HepG2 (cell line): Measurements from ENCODE around the gene R3HDM4. TPM values are rescaled to one million over a fixed set of nuclear protein-coding genes. Genes with fewer than 3 reads are reported as not detected.

Experiments
- AGO2 ChIP-seq: fragments of 200-400 bp; formaldehyde crosslinking; optimal IDR thresholded peaks from 2 replicates; pipeline ENCODE3; 2017; ENCODE audit warnings: mild to moderate bottlenecking, low read depth, low read length, moderate library complexity
- AHR ChIP-seq: IDR thresholded peaks from 2 replicates; pipeline ENCODE4 v1.6.1; 2018; ENCODE audit warnings: missing genetic modification reagents, missing compliant biosample characterization
- AKAP8 ChIP-seq: sonication (generic); formaldehyde crosslinking; IDR thresholded peaks from 2 replicates; pipeline ENCODE4 v1.5.1; 2020; ENCODE audit warnings: mild to moderate bottlenecking, missing genetic modification reagents
- ELF3 ChIP-seq: IDR thresholded peaks from 2 replicates; pipeline ENCODE4 v1.6.1; 2016; ENCODE audit warnings: missing genetic modification reagents, missing compliant biosample characterization
- ETV5 ChIP-seq: IDR thresholded peaks from 2 replicates; pipeline ENCODE4 v1.6.1; 2018; ENCODE audit warnings: missing biosample characterization, missing genetic modification reagents, inconsistent platforms, borderline replicate concordance
- HNRNPL ChIP-seq: fragments of 200-400 bp; formaldehyde crosslinking; IDR thresholded peaks from 2 replicates; pipeline ENCODE4 v1.6.1; 2017; ENCODE audit warnings: mild to moderate bottlenecking, low read depth, low read length
- HOXD1 ChIP-seq: sonication (generic); formaldehyde crosslinking; IDR thresholded peaks from 2 replicates; pipeline ENCODE4 v1.5.0; 2020; ENCODE audit warnings: missing genetic modification reagents
- NBN ChIP-seq: fragments of 450-650 bp; conservative IDR thresholded peaks from 2 replicates; pipeline ENCODE4 v1.6.1; 2017
- NFYC ChIP-seq: IDR thresholded peaks from 2 replicates; pipeline ENCODE4 v1.6.1; 2016; ENCODE audit warnings: missing genetic modification reagents, missing compliant biosample characterization
- NONO ChIP-seq, 2 experiments: fragments of 450-650 bp in 1 of 2; sonication (generic) in 1 of 2; formaldehyde crosslinking in 1 of 2; IDR thresholded peaks in 1 of 2; conservative IDR thresholded peaks in 1 of 2; 2 replicates each; pipeline versions ENCODE4 v1.6.1 to v1.8.0; 2017 to 2022; ENCODE audit warnings: mild to moderate bottlenecking in 1 of 2, missing genetic modification reagents in 1 of 2, moderate library complexity in 1 of 2
- WIZ ChIP-seq: sonication (generic); formaldehyde crosslinking; IDR thresholded peaks from 2 replicates; pipeline ENCODE4 v1.5.1; 2020; ENCODE audit warnings: mild to moderate bottlenecking, missing genetic modification reagents
- XRCC5 ChIP-seq: fragments of 200-400 bp; formaldehyde crosslinking; optimal IDR thresholded peaks from 2 replicates; pipeline ENCODE3; 2017; ENCODE audit warnings: mild to moderate bottlenecking, low read length
- ZNF121 ChIP-seq: sonication (generic); formaldehyde crosslinking; IDR thresholded peaks from 2 replicates; pipeline ENCODE4 v1.5.0; 2020; ENCODE audit warnings: mild to moderate bottlenecking, missing genetic modification reagents
- ZNF230 ChIP-seq: sonication (generic); formaldehyde crosslinking; IDR thresholded peaks from 2 replicates; pipeline ENCODE4 v1.4.0; 2020; ENCODE audit warnings: mild to moderate bottlenecking, missing genetic modification reagents
- ZNF317 ChIP-seq: sonication (generic); formaldehyde crosslinking; IDR thresholded peaks from 2 replicates; pipeline ENCODE4 v1.5.0; 2020; ENCODE audit warnings: mild to moderate bottlenecking, missing genetic modification reagents
- ZNF335 ChIP-seq: sonication (generic); formaldehyde crosslinking; IDR thresholded peaks from 2 replicates; pipeline ENCODE4 v1.4.0; 2020; ENCODE audit warnings: missing genetic modification reagents
- ZNF878 ChIP-seq: sonication (generic); formaldehyde crosslinking; IDR thresholded peaks from 2 replicates; pipeline ENCODE4 v1.8.1; 2023; ENCODE audit warnings: mild to moderate bottlenecking, missing genetic modification reagents, moderate library complexity
- ZNF891 ChIP-seq: sonication (generic); formaldehyde crosslinking; IDR thresholded peaks from 2 replicates; pipeline ENCODE4 v1.5.0; 2020; ENCODE audit warnings: mild to moderate bottlenecking, missing genetic modification reagents
- ZSCAN9 ChIP-seq: IDR thresholded peaks from 2 replicates; pipeline ENCODE4 v1.6.1; 2016; ENCODE audit warnings: borderline replicate concordance
- polyA plus RNA-seq, 8 experiments: library from polyadenylated mRNA; depleted of rRNA in 3 of 8; stranded (reverse) in 7 of 8; unstranded in 1 of 8; fragments of >200 nt; fragmentation: Illumina TruSeq in 4 of 8; extraction: Trizol in 4 of 8; gene quantifications; 2 replicates each; pipeline versions ENCODE4 v1.2.1 to v1.2.3, GENCODE V29; 2011 to 2016; ENCODE audit warnings: low read depth in 4 of 8, missing spikeins in 1 of 8, mixed read lengths in 1 of 8; ENCODE audit not compliant: insufficient read depth in 1 of 8
- total RNA-seq, 5 experiments: library from RNA; depleted of rRNA; stranded (reverse); fragments of >200 nt; fragmentation: Illumina TruSeq; extraction: Trizol; gene quantifications; 2 replicates each; pipeline ENCODE4 v1.2.3, GENCODE V29; 2016; ENCODE audit warnings: low read depth in 1 of 5
- TF ChIP-seq, protein P1 (sequence below): sonication (generic); formaldehyde crosslinking; IDR thresholded peaks from 2 replicates; pipeline ENCODE4 v1.4.0; 2020; ENCODE audit warnings: mild to moderate bottlenecking, missing genetic modification reagents
- TF ChIP-seq, protein P2 (sequence below): sonication (generic); formaldehyde crosslinking; IDR thresholded peaks from 2 replicates; pipeline ENCODE4 v1.5.0; 2020; ENCODE audit warnings: mild to moderate bottlenecking, missing genetic modification reagents
- TF ChIP-seq, protein P3 (sequence below): IDR thresholded peaks from 2 replicates; pipeline ENCODE4 v1.6.1; 2016; ENCODE audit warnings: low read depth, borderline replicate concordance
- TF ChIP-seq, protein P4 (sequence below): IDR thresholded peaks from 2 replicates; pipeline ENCODE4 v1.6.1; 2016; ENCODE audit warnings: missing compliant biosample characterization, missing genetic modification reagents, borderline replicate concordance

Gene R3HDM4
- total and polyA plus RNA-seq, 2 of the 13 experiments (the other 11 are each of a cell fraction or from before 2014, with no cell fraction given) = 26.2 to 26.9 TPM

DNA sequence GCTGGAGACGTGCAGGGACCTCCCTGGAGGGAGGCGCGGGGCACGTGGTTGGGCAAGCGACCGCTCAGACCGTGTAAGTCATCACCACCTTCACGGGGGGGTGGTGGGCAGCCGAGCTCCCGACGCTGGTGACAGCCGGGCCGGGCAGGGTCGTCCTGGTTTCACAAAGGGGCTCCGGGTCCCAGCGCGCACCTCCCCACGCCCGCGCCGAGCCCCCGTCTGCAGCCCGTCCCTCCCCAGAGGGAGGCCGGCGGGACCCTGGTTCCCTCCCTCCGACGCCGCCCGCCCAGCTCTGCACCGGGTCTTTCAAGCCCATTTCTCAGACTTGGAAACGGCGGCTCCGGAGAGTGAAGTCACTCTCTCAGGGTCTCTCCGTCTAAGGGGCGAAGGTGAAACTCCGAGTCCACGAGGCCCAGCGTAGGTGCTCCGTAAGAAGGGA, 12.1 kb upstream of the R3HDM4 start (continued):
- TF ChIP-seq, protein P1, sequence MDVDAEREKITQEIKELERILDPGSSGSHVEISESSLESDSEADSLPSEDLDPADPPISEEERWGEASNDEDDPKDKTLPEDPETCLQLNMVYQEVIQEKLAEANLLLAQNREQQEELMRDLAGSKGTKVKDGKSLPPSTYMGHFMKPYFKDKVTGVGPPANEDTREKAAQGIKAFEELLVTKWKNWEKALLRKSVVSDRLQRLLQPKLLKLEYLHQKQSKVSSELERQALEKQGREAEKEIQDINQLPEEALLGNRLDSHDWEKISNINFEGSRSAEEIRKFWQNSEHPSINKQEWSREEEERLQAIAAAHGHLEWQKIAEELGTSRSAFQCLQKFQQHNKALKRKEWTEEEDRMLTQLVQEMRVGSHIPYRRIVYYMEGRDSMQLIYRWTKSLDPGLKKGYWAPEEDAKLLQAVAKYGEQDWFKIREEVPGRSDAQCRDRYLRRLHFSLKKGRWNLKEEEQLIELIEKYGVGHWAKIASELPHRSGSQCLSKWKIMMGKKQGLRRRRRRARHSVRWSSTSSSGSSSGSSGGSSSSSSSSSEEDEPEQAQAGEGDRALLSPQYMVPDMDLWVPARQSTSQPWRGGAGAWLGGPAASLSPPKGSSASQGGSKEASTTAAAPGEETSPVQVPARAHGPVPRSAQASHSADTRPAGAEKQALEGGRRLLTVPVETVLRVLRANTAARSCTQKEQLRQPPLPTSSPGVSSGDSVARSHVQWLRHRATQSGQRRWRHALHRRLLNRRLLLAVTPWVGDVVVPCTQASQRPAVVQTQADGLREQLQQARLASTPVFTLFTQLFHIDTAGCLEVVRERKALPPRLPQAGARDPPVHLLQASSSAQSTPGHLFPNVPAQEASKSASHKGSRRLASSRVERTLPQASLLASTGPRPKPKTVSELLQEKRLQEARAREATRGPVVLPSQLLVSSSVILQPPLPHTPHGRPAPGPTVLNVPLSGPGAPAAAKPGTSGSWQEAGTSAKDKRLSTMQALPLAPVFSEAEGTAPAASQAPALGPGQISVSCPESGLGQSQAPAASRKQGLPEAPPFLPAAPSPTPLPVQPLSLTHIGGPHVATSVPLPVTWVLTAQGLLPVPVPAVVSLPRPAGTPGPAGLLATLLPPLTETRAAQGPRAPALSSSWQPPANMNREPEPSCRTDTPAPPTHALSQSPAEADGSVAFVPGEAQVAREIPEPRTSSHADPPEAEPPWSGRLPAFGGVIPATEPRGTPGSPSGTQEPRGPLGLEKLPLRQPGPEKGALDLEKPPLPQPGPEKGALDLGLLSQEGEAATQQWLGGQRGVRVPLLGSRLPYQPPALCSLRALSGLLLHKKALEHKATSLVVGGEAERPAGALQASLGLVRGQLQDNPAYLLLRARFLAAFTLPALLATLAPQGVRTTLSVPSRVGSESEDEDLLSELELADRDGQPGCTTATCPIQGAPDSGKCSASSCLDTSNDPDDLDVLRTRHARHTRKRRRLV (CRISPR knock-in tag) = no peak
- no peak for TF ChIP-seq ELF3 (CRISPR knock-in tag)
- TF ChIP-seq, protein P2, sequence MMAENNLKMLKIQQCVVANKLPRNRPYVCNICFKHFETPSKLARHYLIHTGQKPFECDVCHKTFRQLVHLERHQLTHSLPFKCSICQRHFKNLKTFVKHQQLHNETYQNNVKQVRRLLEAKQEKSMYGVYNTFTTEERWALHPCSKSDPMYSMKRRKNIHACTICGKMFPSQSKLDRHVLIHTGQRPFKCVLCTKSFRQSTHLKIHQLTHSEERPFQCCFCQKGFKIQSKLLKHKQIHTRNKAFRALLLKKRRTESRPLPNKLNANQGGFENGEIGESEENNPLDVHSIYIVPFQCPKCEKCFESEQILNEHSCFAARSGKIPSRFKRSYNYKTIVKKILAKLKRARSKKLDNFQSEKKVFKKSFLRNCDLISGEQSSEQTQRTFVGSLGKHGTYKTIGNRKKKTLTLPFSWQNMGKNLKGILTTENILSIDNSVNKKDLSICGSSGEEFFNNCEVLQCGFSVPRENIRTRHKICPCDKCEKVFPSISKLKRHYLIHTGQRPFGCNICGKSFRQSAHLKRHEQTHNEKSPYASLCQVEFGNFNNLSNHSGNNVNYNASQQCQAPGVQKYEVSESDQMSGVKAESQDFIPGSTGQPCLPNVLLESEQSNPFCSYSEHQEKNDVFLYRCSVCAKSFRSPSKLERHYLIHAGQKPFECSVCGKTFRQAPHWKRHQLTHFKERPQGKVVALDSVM (CRISPR knock-in tag) = peak; percentile 45; the same call in 1 of the 2 replicates
- TF ChIP-seq ZSCAN9 (CRISPR knock-in tag) = peak; percentile 52
- TF ChIP-seq, protein P3, sequence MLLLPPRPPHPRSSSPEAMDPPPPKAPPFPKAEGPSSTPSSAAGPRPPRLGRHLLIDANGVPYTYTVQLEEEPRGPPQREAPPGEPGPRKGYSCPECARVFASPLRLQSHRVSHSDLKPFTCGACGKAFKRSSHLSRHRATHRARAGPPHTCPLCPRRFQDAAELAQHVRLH (CRISPR knock-in tag) = peak; percentile 75
- TF ChIP-seq AGO2 = peak; percentile 84
- no peak for TF ChIP-seq NBN
- peak; percentile 4; the same call in 1 of the 2 replicates for TF ChIP-seq ETV5
- no peak for TF ChIP-seq NONO (IDR thresholded peaks at IDR 0.05)
- TF ChIP-seq NONO (CRISPR knock-in tag; conservative IDR thresholded peaks at IDR 0.05) = peak; percentile 57
- 0 out of 2 replicates have a peak, but pooled peaks have one; percentile 19 for TF ChIP-seq ZNF335 (CRISPR knock-in tag)
- TF ChIP-seq ZNF230 = 0 out of 2 replicates have a peak, but pooled peaks have one; percentile 56
- 0 out of 2 replicates have a peak, but pooled peaks have one; percentile 26 for TF ChIP-seq HNRNPL
- no peak for TF ChIP-seq HOXD1 (CRISPR knock-in tag)
- TF ChIP-seq ZNF878 (CRISPR knock-in tag) = 0 out of 2 replicates have a peak, but pooled peaks have one; percentile 32
- TF ChIP-seq AHR = peak; percentile 50; the same call in 1 of the 2 replicates
- peak; percentile 25 for TF ChIP-seq XRCC5
- no peak for TF ChIP-seq NFYC (CRISPR knock-in tag)
- no peak for TF ChIP-seq ZNF891 (CRISPR knock-in tag)
- TF ChIP-seq, protein P4, sequence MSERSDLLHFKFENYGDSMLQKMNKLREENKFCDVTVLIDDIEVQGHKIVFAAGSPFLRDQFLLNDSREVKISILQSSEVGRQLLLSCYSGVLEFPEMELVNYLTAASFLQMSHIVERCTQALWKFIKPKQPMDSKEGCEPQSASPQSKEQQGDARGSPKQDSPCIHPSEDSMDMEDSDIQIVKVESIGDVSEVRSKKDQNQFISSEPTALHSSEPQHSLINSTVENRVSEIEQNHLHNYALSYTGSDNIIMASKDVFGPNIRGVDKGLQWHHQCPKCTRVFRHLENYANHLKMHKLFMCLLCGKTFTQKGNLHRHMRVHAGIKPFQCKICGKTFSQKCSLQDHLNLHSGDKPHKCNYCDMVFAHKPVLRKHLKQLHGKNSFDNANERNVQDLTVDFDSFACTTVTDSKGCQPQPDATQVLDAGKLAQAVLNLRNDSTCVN (CRISPR knock-in tag) = peak; percentile 45; the same call in 1 of the 2 replicates
- TF ChIP-seq ZNF121 (CRISPR knock-in tag) = no peak
- 0 out of 2 replicates have a peak, but pooled peaks have one; percentile 19 for TF ChIP-seq ZNF317 (CRISPR knock-in tag)
- no peak; the same call in none of the 2 replicates for TF ChIP-seq AKAP8 (CRISPR knock-in tag)
- no peak; the same call in 1 of the 2 replicates for TF ChIP-seq WIZ (CRISPR knock-in tag)
